H1 (cell line): Measurements from ENCODE around the gene GPR156. TPM values are rescaled to one million over a fixed set of nuclear protein-coding genes. Genes with fewer than 3 reads are reported as not detected.

Experiments used
- CTCF ChIA-PET: fragments of 300-600 bp; sonication (Branson Sonifier 250); formaldehyde crosslinking; loops from one replicate; lab custom pipeline; 2021; ENCODE audit not compliant: partially characterized antibody; lab: Charles Lee
- POLR2A ChIA-PET: fragments of 300-600 bp; sonication (Branson Sonifier 250); formaldehyde crosslinking; loops from one replicate; lab custom pipeline; 2021; ENCODE audit warnings: inconsistent platforms; ENCODE audit not compliant: partially characterized antibody; lab: Charles Lee
- DNase-seq, 2 experiments: peaks; one replicate each; pipeline versions ENCODE4 v3.0.0 to v3.0.0-alpha.2; 2010 to 2022; ENCODE audit warnings: low spot score in 2 of 2, low read depth in 1 of 2, mixed read lengths in 1 of 2
- FAIRE-seq: peaks from 2 replicates; lab custom pipeline; 2011; peaks lifted over from hg19 to GRCh38; lab: Jason Lieb, UNC
- H2AFZ ChIP-seq: 2 replicates; pipeline ENCODE4 v1.8.1; 2012; ENCODE audit warnings: low read length, inconsistent platforms
- H2AK5ac ChIP-seq: 2 replicates; pipeline ENCODE4 v1.6.1; 2013; ENCODE audit warnings: low read depth, low read length
- H2BK120ac ChIP-seq: replicated peaks from 2 replicates; pipeline ENCODE3; 2013; ENCODE audit warnings: low read depth, low read length, inconsistent platforms
- H2BK12ac ChIP-seq: 2 replicates; pipeline ENCODE4 v1.6.1; 2013; ENCODE audit warnings: low read depth, low read length
- H2BK15ac ChIP-seq: 2 replicates; pipeline ENCODE4 v1.6.1; 2013; ENCODE audit warnings: low read length
- H2BK20ac ChIP-seq: 2 replicates; pipeline ENCODE4 v1.6.1; 2013; ENCODE audit warnings: low read length
- H2BK5ac ChIP-seq: 2 replicates; pipeline ENCODE4 v1.6.1; 2013; ENCODE audit warnings: low read depth, low read length
- H3K14ac ChIP-seq: 2 replicates; pipeline ENCODE4 v1.6.1; 2013; ENCODE audit warnings: inconsistent platforms; ENCODE audit not compliant: insufficient read length
- H3K18ac ChIP-seq: 2 replicates; pipeline ENCODE4 v1.6.1; 2013; ENCODE audit warnings: low read length; ENCODE audit errors: extremely low read depth
- H3K23ac ChIP-seq: 2 replicates; pipeline ENCODE4 v1.6.1; 2013; ENCODE audit warnings: inconsistent platforms; ENCODE audit not compliant: insufficient read length
- H3K23me2 ChIP-seq: 2 replicates; pipeline ENCODE4 v1.6.1; 2013; ENCODE audit warnings: low read depth, low read length
- H3K27ac ChIP-seq: 2 replicates; pipeline ENCODE4 v1.6.1; 2011; ENCODE audit warnings: low read depth, low read length, inconsistent platforms
- H3K27me3 ChIP-seq, 4 experiments: replicated peaks in 1 of 4; 1 replicate in 1 of 4; 2 replicates in 3 of 4; pipeline versions ENCODE4 v1.6.1 to v1.8.1; 2011 to 2013; ENCODE audit warnings: low read length in 3 of 4, mild to moderate bottlenecking in 3 of 4, inconsistent platforms in 2 of 4, mixed read lengths in 2 of 4, moderate library complexity in 1 of 4; ENCODE audit not compliant: control insufficient read depth in 3 of 4, insufficient read depth in 3 of 4; ENCODE audit errors: extremely low read depth in 1 of 4
- H3K36me3 ChIP-seq, 4 experiments: 2 replicates each; pipeline versions ENCODE4 v1.6.1 to v1.8.1; 2011 to 2013; ENCODE audit warnings: mild to moderate bottlenecking in 4 of 4, low read length in 3 of 4, moderate library complexity in 2 of 4, control low read depth in 1 of 4, inconsistent platforms in 1 of 4; ENCODE audit not compliant: insufficient read depth in 4 of 4, control insufficient read depth in 2 of 4
- H3K4ac ChIP-seq: replicated peaks from 2 replicates; pipeline ENCODE3; 2013; ENCODE audit warnings: low read length, low read depth, mixed read lengths, inconsistent platforms; ENCODE audit not compliant: insufficient read length
- H3K4me1 ChIP-seq, 4 experiments: replicated peaks in 1 of 4; 1 replicate in 1 of 4; 2 replicates in 3 of 4; pipeline versions ENCODE4 v1.6.1 to v1.8.1; 2011 to 2013; ENCODE audit warnings: low read length in 3 of 4, inconsistent platforms in 2 of 4, mixed read lengths in 1 of 4; ENCODE audit not compliant: insufficient read depth in 4 of 4, control insufficient read depth in 3 of 4
- H3K4me2 ChIP-seq, 2 experiments: 2 replicates each; pipeline versions ENCODE4 v1.6.1 to v1.8.1; 2011 to 2013; ENCODE audit warnings: low read depth in 2 of 2, low read length in 2 of 2, control low read depth in 1 of 2, inconsistent platforms in 1 of 2, mild to moderate bottlenecking in 1 of 2; ENCODE audit not compliant: insufficient read depth in 1 of 2
- H3K4me3 ChIP-seq, 4 experiments: fragments of 200-600, 300-600 bp in 1 of 4; sonication (generic), shearing (Covaris generic), sonication (Bioruptor Twin) in 1 of 4; 2 replicates each; pipeline versions ENCODE4 v1.5.1 to v1.8.1; 2011 to 2016; ENCODE audit warnings: low read length in 4 of 4, low read depth in 3 of 4, control low read depth in 2 of 4, inconsistent platforms in 2 of 4, mild to moderate bottlenecking in 2 of 4, mixed read lengths in 1 of 4, moderate library complexity in 1 of 4; ENCODE audit not compliant: insufficient read depth in 2 of 4; ENCODE audit errors: extremely low read depth in 1 of 4
- H3K56ac ChIP-seq: replicated peaks from 2 replicates; pipeline ENCODE3; 2013; ENCODE audit warnings: low read depth, mild to moderate bottlenecking, mixed read lengths, low read length, inconsistent platforms; ENCODE audit not compliant: insufficient read length
- H3K79me1 ChIP-seq: 2 replicates; pipeline ENCODE4 v1.6.1; 2013; ENCODE audit warnings: low read depth, low read length, control low read depth
- H3K79me2 ChIP-seq, 2 experiments: 2 replicates each; pipeline versions ENCODE4 v1.6.1 to v1.8.1; 2012 to 2013; ENCODE audit warnings: low read length in 2 of 2, mild to moderate bottlenecking in 2 of 2, inconsistent platforms in 1 of 2; ENCODE audit not compliant: insufficient read depth in 2 of 2, control insufficient read depth in 1 of 2
- H3K9ac ChIP-seq, 4 experiments: replicated peaks in 1 of 4; 1 replicate in 1 of 4; 2 replicates in 3 of 4; pipeline versions ENCODE4 v1.6.1 to v1.8.1; 2011 to 2013; ENCODE audit warnings: low read depth in 3 of 4, low read length in 3 of 4, control low read depth in 2 of 4, mild to moderate bottlenecking in 2 of 4, moderate library complexity in 2 of 4, inconsistent platforms in 1 of 4; ENCODE audit errors: extremely low read depth in 1 of 4
- H3K9me3 ChIP-seq, 2 experiments: 2 replicates each; pipeline versions ENCODE4 v1.6.1 to v1.8.1; 2012 to 2013; ENCODE audit warnings: mild to moderate bottlenecking in 2 of 2, moderate library complexity in 2 of 2, control low read depth in 1 of 2, inconsistent platforms in 1 of 2, low read depth in 1 of 2, low read length in 1 of 2, mixed read lengths in 1 of 2; ENCODE audit not compliant: insufficient read depth in 2 of 2
- H4K20me1 ChIP-seq, 2 experiments: replicated peaks in 1 of 2; 2 replicates each; pipeline versions ENCODE3 to v1.8.1; 2011 to 2013; ENCODE audit warnings: inconsistent platforms in 2 of 2, low read length in 2 of 2, mild to moderate bottlenecking in 1 of 2; ENCODE audit not compliant: insufficient read depth in 2 of 2, control insufficient read depth in 1 of 2
- H4K5ac ChIP-seq: 2 replicates; pipeline ENCODE4 v1.6.1; 2013; ENCODE audit warnings: low read length, low read depth, mixed read lengths, inconsistent platforms; ENCODE audit not compliant: insufficient read length
- H4K8ac ChIP-seq: 2 replicates; pipeline ENCODE4 v1.8.0; 2013; ENCODE audit warnings: mild to moderate bottlenecking, moderate library complexity, low read length, inconsistent platforms; ENCODE audit not compliant: insufficient read depth; ENCODE audit errors: extremely low read depth
- H4K91ac ChIP-seq: replicated peaks from 2 replicates; pipeline ENCODE3; 2013; ENCODE audit warnings: low read length, mixed read lengths, inconsistent platforms; ENCODE audit not compliant: insufficient read length
- BRCA1 ChIP-seq: IDR thresholded peaks from 2 replicates; pipeline ENCODE4 v1.6.1; 2012; ENCODE audit warnings: low read depth, low read length, improper control_type of control experiment
- KDM1A ChIP-seq: fragments of 200-600, 300-600 bp; sonication (generic); IDR thresholded peaks from 2 replicates; pipeline ENCODE4 v1.7.1; 2016; ENCODE audit warnings: mild to moderate bottlenecking, low read length, borderline replicate concordance
- WGBS, 2 experiments: shearing (Covaris generic) in 1 of 2; methylation state at CpG; one replicate each; pipeline versions ENCODE4 v1.1.6 to v1.1.7; 2013 to 2015; ENCODE audit warnings: low lambda C conversion rate in 2 of 2, mixed read lengths in 2 of 2, inconsistent platforms in 1 of 2, low coverage in 1 of 2, missing lambda C conversion rate in 1 of 2; ENCODE audit not compliant: insufficient replicate concordance in 2 of 2, insufficient coverage in 1 of 2, insufficient read length in 1 of 2; ENCODE audit errors: extremely low coverage in 1 of 2, missing lambda C conversion rate in 1 of 2; 5-methylcytosine and 5-hydroxymethylcytosine counted together
- polyA plus RNA-seq, 7 experiments: library from polyadenylated mRNA; depleted of rRNA in 3 of 7; stranded (reverse) in 5 of 7; unstranded in 2 of 7; fragments of >200 nt in 5 of 7; fragments of 200-250 nt in 2 of 7; gene quantifications; 1 replicate in 5 of 7; 2 replicates in 1 of 7; 4 replicates in 1 of 7; pipeline versions ENCODE4 v1.2.1 to v1.2.3, GENCODE V29; 2011 to 2013; ENCODE audit warnings: missing spikeins in 2 of 7, mixed read lengths in 2 of 7
- total RNA-seq: library from RNA; stranded (reverse); fragmentation: NEBNext Ultra II Directional; extraction: Animal tissue kit (Norgen Biotek cat#: 25700); gene quantifications from 2 replicates; pipeline ENCODE4 v1.2.1, GENCODE V29; 2021

The GPR156 gene
- total and polyA plus RNA-seq, 2 of the 8 experiments (the other 6 are each of a cell fraction or from before 2014, with no cell fraction given): 1.6 to 1.8 TPM

GRCh38 chr3:120212505-120212904 is 72.5 kb downstream of the GPR156 start:
- POLR2A ChIA-PET: no interaction called here
- H3K9me3 ChIP-seq: no peaks in the 10 kb centered on the region
- H3K27me3 ChIP-seq: no peaks in the 10 kb centered on the region
- H2AFZ ChIP-seq: no peak overlapping the region
- H3K18ac ChIP-seq: no peak overlapping the region
- no peaks in the 10 kb centered on the region for H4K20me1 ChIP-seq
- no peak overlapping the region for H4K91ac ChIP-seq
- no peak overlapping the region for H2BK12ac ChIP-seq
- no peak for DNase-seq
- H3K4me3 ChIP-seq: no peak overlapping the region
- no peak for FAIRE-seq
- no peaks in the 10 kb centered on the region for H3K23me2 ChIP-seq
- no peak overlapping the region for H4K5ac ChIP-seq
- WGBS, 2 experiments: 94% methylated on average over 1 of the region's 1 CpG; no CpG with 5 or more reads in 1 of the 2 experiments
- no peak overlapping the region for H2BK20ac ChIP-seq
- no peak overlapping the region for H3K27ac ChIP-seq
- H3K79me1 ChIP-seq: no peaks in the 10 kb centered on the region
- no peak overlapping the region for H3K4ac ChIP-seq
- no peak overlapping the region for H2AK5ac ChIP-seq
- no peak overlapping the region for H3K14ac ChIP-seq
- H2BK120ac ChIP-seq: no peak overlapping the region
- no peak overlapping the region for H3K9ac ChIP-seq
- no peaks in the 10 kb centered on the region for H3K36me3 ChIP-seq
- no peak overlapping the region for H4K8ac ChIP-seq
- no peak overlapping the region for H2BK15ac ChIP-seq
- H3K79me2 ChIP-seq: no peaks in the 10 kb centered on the region
- H2BK5ac ChIP-seq: no peak overlapping the region
- CTCF ChIA-PET: interaction anchor here (0.6 to 1.5 kb wide), 2 partner anchors 14 to 517 kb away, joined by 3 read pairs; no protein-coding TSS in a partner anchor
- no peak overlapping the region for H3K4me2 ChIP-seq
- H3K4me1 ChIP-seq: peaks cover 0 to 4% (median 0%) of the 10 kb centered on the region in 4 experiments; a peak in 1 of 7 replicates
- H3K23ac ChIP-seq: no peak overlapping the region
- no peak overlapping the region for H3K56ac ChIP-seq
- TF ChIP-seq BRCA1 (no peak), KDM1A (no peak)
